GM10847 (cell line): Measurements from ENCODE around the gene TMTC2.

ENCODE experiments used
- POLR2A ChIP-seq: IDR thresholded peaks from 2 replicates; pipeline ENCODE4 v1.6.1; 2011; ENCODE audit not compliant: insufficient read length; ENCODE audit errors: extremely low read depth

Gene TMTC2

GRCh38 chr12:82896979-82897378 lies 210.3 kb downstream of the TMTC2 start:
- no peak for TF ChIP-seq POLR2A

GRCh38 chr12:82898441-82898840 lies 211.7 kb downstream of the TMTC2 start:
- TF ChIP-seq POLR2A, result no peak

DNA sequence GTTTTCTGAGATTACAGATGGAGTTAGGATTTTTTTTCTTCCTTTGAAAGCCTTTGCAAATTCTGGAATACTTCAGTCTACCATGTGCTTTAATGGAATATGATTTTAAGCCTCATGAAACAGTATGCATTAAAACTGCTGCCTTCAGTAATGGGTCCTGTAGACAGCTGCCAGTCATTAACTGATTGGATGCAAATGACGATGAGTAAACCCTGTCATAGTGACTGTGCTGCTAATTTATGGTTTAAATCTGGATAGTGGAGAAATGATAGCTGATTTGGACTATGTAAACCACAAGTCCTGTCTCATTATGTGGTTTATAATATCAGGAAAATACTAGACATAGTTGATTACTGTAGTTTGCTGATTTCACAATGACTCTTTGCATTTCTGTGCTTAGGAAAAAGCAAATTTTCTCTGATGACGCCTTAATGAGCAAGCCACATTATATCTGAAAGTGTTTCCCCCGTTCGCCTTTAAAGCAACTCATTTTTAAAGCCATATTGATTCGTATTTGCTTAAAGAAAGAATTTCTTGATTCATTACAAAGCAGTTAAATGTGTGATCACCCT lies 217.6 kb downstream of the TMTC2 start:
- no peak for TF ChIP-seq POLR2A

DNA sequence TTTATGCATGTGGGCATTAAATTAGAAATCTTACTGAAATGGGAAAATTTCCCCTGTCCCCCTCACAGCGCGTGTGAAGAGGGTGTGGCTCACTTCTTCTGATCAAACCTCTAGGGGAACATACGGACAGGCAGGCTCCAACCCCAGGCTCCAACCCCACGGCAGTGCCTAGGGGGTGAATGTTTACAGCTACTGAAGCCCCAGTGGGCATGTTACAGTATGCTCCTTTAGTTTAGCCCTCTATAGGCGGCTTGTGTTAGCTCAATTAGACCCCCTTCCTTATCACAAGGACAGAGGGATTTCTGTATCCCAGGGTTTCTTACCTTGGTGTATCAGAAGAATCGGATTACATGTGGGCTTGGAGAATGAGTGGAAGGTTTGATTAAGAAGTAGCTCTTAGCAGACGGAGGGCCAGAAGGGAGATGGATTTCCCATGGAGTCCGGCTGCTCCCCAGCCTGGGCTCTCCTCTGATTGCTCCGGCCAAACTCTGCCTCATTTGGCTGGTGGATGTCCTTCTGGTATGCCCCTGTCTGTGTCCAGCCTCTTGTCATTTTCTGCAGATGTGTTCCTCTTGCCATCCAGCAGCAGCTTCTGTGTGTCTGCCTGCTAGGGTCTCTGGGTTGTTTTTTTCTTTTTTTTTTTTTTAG lies 223.7 kb downstream of the TMTC2 start:
- TF ChIP-seq POLR2A, result no peak

GRCh38 chr12:82912406-82912805 lies 225.7 kb downstream of the TMTC2 start:
- TF ChIP-seq POLR2A, result no peak

DNA sequence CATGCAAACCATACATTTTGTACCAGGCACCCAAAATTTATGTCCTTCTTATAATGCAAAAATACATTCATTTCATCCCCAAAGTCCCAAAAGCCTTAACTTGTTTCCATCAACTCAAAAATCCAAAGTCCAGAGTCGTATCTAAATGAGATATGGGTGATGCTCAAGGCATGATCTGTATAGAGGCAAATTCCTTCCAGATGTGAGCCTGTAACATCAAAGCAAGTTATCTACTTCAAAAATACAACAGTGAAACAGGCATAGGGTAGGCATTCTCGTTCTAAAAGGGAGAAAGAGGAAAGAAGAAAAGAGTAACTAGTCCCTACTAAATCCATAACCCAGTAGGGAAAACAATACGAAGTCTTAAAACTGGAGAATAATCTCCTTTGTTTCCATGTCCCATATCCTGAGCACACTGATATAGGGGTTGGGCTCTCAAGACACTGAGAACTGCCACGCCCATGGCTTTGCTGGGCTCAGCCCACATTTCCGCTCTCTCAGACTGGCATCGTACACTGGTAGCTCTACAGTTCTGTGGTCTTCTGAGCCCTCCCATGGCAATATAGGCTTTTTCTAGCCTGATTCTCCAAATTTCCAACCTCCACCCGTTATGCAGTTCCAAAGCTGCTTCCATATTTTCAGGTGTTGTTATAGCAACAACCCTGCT lies 232.8 kb downstream of the TMTC2 start:
- no peak for TF ChIP-seq POLR2A

- no peak for TF ChIP-seq POLR2A
Measured at GRCh38 chr12:82923935-82924334, 237.2 kb downstream of the TMTC2 start.

- no peak for TF ChIP-seq POLR2A
Measured at GRCh38 chr12:82926630-82927029, 239.9 kb downstream of the TMTC2 start.

- no peak for TF ChIP-seq POLR2A
Measured at GRCh38 chr12:82930301-82930700, 243.6 kb downstream of the TMTC2 start.

GRCh38 chr12:82931349-82932116 lies 244.8 kb downstream of the TMTC2 start:
- no peak for TF ChIP-seq POLR2A

DNA sequence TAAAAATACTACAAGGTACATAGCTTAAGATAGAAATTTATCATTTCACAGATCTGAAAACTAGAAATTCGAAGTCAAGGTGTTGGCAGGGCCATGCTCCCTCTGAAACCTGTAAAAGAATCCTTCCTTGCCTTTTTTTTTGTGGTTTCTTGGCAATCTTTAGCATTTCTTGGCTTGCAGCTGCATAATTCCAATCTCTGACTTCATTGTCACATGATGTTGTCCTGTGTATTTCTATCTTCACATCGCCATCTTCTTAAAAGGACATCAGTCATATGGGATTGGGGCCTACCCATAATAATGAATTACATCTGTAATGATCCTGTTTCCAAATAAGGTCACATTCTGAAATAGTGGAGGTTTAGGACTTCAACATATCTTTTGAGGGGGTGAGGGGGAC lies 250.4 kb downstream of the TMTC2 start:
- no peak for TF ChIP-seq POLR2A

DNA sequence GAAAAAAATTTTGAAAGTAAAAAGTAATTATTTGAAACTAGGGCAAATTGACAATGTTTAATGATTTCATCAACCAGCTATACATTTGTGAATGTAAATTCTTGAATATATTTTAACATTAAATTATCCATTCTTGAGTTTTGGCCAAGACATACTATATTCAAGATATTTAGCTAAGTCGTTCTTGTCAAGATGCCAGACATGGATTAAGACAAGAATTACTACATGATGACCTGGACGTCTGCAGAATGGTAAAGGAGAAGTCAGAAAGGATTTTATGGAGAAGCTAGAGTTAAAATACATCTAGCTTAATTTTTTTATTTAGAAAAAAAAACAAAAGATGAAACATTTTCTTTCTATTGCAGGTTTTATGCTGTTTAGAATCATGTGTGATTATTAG lies 255.8 kb downstream of the TMTC2 start:
- no peak for TF ChIP-seq POLR2A

GRCh38 chr12:82942991-82943401 lies 256.3 kb downstream of the TMTC2 start:
- TF ChIP-seq POLR2A, result no peak

DNA sequence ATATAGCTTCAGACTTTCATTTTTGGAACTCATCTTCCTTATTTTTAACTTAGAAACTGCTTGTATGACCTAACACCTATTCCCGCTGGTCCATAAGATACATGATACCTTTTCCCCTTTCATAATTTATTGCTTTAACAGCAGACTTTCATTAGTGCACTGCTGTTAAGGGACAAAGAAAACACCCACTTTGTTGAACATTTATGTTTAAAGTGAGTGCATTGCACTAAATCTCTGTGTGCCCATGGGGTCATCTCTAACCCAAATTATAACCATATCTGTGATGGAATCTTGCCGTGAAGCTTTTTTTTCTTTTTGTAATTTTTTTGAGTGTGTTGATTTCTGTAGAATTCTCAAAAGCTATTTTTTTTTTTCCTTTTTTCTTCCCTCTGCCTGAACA lies 261.8 kb downstream of the TMTC2 start:
- TF ChIP-seq POLR2A, result no peak

GRCh38 chr12:82950356-82950755 lies 263.6 kb downstream of the TMTC2 start:
- no peak for TF ChIP-seq POLR2A

DNA sequence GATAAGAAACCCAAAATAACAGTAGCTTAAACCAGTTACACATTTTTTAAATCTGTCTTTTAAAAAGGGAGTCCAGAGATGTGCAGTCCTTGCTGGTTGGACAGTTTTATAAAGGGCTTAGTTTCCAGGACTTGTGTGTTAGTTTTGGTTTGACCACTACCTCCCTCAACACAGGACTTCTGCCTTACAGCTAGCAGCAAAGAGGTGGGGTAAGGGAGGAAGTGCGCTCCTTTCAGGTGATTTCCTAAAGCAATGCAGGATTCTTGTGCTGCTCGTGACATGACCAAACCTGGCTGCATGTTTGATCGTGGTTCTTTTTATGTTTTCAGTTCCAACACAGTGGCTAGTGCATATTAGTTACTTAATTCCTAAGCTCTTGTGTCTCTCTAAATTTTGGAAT lies 266.2 kb downstream of the TMTC2 start:
- no peak for TF ChIP-seq POLR2A
